CD1c-positive myeloid dendritic cell (primary cell): ENCODE measurements around the gene CRLF1.
A peak's percentile ranks its signal among the peaks of the same experiment; 100 is the strongest.

ENCODE experiments used
- DNase-seq: peaks from one replicate; pipeline ENCODE4 v3.0.0-alpha.2; 2016; ENCODE audit errors: extremely low spot score

Gene CRLF1

DNA sequence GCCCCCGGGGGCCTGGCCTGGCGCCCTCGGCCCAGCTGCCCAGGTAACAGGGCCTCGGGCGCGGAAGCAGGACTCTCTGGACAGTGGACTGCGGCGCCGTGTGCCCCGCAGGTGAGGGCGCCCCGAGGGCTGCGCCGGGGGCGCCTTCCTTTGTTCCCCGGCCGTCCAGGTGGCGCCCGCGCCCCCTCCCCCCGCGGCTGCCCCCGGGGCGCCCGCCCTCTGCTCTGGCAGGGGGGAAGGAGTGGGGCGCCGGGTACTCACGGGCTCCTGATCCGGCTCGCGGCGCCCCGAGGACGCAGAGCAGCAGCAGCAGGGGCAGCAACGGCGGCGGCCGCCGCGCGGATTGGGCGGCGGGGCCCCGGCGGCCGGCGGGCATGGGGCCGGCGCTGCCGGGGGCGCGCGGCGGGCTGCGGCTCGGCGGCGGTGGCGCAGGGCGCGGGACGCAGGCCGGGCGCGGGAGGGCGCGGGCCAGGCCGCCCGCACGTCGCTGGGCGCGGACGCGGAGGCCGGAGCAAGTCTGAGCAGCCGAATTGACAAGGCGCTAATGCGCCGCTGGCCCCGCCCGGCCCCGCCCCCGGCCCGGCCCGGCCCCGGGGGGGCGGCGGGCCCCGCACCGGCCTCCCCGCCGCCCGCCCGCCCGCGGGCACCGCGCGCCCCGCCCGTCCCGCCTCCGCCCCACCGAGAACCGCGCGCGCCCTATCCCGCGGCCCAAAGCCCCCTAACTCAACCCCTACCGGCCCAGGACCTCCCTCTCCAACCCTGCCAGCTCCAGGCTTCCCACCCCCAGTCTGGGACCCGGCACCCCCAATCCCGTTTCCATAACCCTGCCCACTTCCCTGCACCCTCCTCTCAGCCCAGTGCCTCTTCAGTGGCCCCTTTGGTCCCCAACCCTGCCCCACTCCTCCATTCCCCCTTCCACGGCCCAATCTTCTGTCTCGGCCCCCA is at the start of gene CRLF1:
Gene CRLF1 (minus strand): TSS at position 519 of the 945 bp plus-strand sequence. CDS start 143 bp downstream, at position 376.
- DNase-seq, result no peak

- DNase-seq, result no peak
These were observed 48.7 kb upstream of the CRLF1 start for GRCh38 chr19:18655173-18655844.

GRCh38 chr19:18654469-18654868 is 47.9 kb upstream of the CRLF1 start:
- no peak for DNase-seq

GRCh38 chr19:18653853-18654252 is 47.3 kb upstream of the CRLF1 start:
- no peak for DNase-seq

DNA sequence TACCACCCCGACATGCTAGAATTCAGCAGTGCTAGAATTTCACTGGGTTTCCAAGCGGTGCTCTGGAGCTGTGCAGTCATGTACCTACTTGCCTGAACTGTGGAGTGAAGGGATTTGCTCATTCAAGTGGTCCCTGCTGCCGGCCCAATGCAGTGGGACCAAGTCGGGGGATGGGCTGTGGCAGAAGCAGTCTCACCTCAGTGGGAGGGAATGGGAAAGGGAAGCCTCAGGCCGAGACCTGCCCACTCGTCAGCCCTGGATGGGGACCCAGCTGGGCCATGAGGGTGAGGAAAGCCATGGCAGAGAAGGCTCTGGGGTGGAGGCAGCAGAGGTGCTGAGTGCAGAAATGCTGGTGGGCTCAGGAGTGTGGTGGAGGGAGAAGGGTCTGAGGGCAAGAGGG is 45.1 kb upstream of the CRLF1 start:
- no peak for DNase-seq

GRCh38 chr19:18651300-18651699 is 44.7 kb upstream of the CRLF1 start:
- DNase-seq, result no peak

DNA sequence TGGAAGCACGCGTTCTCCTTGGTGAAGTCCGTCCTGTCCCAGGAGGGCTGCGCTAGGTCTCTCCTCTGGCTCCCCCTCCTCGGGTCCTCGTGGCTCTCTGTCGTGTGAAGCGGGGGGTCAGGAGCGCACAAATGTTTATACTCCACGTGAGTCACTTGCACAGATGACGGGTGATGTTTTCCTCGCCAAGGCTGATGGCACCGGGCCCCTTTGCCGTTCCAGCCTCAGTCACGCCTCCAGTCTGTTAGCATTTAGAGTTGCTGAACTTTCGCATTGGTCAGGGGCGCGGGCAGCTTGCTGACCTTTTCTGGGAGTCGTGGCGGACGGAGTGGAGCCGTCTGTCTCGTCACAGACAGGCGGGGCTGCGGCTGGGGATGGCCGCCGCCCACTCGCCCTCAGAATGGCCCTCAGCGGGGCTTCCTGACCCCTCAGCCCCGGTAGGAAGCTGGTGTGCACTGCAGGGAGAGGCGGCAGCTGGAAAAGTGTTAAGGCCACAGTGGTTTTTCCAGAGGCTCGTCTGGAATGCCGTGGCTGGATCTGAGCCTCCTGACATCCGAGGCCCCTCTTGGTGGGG is 44.0 kb upstream of the CRLF1 start:
- no peak for DNase-seq

GRCh38 chr19:18650021-18650390 is 43.4 kb upstream of the CRLF1 start:
- DNase-seq, result no peak

DNA sequence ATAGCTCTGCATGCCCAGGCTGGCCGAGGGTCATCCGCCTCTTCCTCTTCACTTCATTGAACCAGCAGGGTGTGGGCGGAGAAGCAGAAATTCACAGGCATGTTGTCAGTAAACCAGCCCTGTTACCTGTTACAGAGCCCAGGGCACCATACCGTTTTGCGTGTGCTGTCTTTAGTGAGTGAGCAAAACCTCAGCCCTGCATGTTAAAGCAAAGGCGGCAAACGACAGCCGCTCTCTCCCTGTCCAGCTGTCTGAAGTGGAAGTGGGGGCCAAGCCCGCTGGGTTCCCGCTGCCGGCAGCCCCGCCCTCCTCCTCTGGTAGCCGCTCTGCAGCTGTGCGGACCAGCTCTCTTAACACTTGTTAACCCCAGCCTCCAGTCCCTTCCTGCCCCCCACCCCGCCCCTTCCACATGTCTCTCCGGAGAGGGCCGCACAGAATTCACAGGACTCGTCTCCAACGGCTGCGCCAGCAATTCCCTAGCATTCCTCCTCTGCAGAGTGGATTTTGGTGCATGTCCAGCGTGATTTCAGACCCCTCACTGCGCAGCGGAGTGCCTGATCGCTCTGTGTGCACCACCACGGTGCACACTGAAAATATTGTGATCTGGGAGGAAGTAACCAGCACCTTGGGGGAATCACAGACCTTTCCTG is 42.9 kb upstream of the CRLF1 start:
- DNase-seq, result peak; percentile 63

DNA sequence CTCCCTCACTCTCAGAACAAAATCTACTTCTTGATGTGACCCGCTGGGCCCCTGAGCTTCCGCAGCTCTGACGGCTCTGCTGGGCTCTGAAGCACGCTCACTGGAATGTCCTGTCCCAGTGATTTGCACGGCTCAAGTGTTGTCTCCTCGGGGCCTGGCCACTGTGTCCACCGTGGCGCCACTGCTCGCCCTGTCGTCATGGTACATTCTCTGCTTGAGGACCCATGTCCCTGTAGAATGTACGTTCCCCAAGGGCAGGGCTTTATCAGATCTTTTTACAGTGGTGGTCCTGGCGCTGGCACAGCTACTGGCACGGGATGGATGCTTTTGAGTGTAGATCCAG is 42.3 kb upstream of the CRLF1 start:
- DNase-seq, result no peak

DNA sequence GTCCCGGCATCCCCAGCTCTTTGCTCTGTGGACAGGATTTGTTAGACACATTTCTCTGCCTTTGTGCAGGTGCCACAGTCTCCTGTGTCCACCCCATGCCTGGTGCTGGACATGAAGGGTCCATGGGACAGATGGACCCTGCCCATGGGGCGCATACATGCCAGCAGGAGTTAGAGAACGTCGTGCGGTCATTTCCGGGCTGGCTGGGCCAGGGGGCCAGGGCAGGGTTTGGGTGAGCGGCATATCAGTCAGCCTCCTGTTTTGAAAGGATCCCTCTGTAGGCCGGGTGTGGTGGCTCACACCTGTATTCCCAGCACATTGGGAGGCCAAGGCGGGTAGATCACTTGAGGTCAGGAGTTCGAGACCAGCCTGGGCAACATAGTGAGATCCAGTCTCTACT is 41.2 kb upstream of the CRLF1 start:
- DNase-seq, result no peak

DNA sequence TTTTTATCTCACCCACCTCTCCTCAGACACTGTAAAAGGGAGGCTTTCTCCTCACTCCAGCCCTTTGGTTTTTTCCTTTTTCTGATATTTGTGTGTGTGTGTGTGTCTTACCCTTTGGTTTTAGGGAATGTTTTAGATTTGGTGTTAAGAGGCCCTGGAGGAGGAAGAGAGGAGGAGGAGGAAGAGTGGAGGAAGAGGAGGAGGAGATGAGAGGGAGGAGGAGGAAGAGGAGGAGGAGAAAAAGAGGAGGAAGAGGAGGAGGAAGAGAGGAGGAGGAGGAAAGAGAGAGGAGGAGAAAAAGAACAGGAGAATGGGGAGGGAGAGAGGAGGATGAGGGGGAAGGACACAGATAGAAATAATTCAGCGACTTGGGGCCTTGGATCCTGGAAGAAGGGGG is 40.8 kb upstream of the CRLF1 start:
- no peak for DNase-seq

GRCh38 chr19:18646535-18647370 is 40.2 kb upstream of the CRLF1 start:
- no peak for DNase-seq

DNA sequence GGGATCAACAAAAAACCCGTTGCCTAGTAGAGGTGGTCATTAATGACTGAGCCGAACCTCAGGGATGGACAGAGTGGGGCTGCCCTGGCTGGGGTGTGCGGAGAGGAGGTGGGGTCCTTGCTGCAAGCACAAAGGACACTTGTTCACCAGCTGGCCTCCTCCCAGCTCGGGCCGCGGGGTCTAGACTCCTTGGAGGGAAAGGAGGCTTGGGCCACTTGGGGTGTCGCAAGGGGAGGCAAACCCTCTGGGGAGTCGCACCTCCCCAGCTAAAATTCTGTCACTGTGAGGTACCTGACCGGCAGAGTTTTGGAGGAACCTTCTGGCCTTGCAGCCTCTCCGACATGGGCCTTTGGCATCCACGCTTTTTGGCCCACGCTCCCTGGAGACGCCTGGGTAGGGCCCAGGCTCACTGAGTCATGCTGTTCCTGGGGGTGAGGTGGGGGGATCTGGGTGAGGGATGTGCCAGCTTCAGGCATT is 38.5 kb upstream of the CRLF1 start:
- DNase-seq, result no peak

DNA sequence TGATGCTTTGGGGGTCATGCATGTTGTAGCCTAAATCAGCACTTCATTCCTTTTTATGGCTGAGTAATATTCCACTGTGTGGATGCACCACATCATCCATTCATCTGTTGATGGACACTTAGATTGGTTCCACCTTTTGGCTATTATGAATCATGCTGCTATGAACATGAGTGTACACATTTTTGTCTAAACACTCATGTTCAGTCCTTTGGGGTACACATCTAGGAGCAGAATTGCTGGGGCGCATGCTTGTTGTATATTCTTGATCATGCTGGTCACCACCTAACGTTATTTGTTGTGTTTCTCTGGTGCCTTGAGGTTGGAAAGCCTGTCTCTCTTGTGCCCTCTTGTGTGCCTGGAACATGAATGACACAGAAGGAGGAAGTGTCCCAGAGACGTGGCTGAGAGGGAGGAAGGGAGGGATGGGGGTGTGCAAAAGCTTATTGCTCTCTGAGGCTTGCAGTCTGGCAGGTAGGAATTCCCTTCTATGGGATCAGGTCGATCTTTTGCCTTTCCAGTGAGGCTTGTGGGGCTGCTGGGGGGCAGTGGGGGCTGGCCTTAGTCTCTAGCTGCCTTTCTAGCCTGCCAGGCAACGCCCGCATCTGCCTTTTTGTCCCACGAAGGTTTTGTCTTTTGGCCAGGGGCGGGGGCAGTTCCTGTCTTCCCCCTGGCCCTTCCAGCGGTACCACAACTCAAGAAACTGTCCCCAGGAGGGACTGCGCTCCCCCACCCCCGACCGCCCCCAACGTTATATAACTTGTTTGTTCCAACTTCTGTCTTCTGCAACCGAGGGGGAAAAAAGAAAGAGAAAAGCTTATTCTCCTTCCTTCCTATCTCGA is 37.8 kb upstream of the CRLF1 start:
- DNase-seq, result peak; percentile 70

DNA sequence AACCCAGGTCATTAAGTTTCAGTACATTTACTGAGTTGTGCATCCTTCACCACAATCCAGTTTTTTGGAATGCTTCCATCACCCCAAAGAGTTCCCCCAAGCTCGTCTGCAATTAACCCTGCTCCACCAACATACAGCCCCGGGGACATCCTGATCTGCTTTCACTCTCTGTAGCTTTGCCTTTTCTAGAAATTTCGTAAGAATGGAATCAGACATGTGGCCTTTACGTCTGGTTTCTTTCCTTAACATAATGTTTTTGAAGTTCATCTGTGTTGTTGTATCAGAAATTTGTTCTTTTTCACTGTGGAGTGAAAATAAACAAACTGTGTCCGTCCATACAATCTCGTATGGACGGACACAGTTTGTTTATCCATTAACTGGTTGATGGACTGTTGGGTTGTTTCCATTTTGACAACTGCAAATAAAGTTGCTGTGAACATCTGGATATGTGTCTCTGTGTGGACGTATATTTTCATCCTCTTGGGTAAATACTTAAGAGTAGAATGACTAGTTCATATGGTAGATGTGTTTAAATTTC is 33.2 kb upstream of the CRLF1 start:
- no peak for DNase-seq

DNA sequence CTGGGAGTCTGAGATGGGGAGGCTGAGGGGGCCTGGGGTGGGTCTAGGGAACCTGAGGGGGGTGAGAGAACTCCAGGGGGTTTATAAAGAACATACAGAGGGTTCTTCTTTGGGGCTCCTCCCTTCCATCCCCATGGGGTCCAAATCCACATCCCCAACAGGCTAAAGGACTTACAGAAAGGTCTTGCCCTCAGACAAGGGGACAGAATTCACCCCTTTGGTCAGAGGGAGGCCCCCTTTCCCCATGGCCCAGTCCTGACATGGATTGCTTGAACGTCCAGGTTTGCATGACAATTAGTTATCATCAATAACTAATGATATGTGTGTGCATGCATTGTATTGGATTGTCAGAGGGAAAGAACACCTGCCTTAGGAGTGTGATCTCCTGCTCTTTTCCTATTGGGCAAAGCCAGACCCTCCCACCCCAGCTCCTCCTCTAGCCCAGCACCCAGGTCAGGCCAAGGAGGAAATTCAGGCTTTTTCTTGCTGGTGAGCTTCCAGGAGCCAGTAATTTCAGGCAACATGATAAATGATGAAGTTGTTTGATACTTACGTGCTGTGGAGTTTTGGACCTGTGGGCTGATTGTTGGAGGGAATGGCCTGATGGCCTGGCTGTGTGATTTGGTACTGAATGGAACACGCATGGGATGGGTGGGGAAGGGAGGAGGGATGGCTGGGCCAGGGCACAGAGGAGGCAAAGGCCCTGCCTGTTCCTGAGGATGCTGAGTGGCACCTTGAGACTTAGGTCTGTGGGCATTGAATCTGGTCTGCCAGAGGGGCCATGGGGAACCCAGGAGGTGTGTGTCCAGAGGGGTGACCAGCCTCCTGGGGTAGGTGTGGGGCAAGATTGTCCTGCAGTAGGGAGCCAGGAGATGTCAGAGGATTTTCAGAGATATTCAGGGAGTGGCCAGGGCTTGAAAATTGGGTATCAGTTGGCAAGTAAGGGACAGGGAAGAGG is 31.4 kb upstream of the CRLF1 start:
- no peak for DNase-seq

DNA sequence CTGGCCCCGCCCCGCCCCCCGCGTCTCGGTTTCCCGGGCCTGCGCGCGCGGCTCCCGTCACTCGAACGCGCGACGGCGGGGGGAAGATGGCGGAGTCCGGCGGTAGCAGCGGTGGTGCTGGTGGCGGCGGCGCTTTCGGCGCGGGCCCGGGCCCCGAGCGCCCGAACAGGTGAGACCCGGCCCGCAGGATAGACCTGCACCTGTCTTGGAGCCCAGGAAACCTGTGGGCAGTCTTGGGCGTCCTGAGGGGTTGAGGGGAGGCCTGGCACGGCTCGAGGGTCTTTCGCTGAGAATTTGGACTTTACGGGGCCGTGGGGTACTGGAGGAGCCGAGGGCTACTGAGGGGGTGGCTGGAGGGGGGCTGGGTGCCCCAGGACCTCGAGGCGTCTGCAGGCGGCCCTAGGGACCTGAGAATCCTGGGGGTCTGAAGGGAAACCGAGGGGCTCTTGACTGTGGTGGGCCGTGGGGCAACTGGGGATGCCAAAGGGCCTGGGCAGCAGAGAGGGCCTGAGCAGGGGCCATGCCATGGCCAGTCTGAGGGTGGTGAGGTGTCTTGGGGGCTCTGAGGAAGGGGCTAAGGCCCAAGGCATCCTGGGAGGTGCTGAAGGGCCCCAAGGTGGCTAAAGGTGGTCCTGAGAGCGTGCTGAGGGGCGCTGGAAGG is 30.5 kb upstream of the CRLF1 start, which contains the start of gene KLHL26:
Gene KLHL26 (plus strand): TSS at position 60 of the 661 bp plus-strand sequence. CDS start 27 bp downstream, at position 87.
- DNase-seq, result no peak
